K562 (cell line): ENCODE measurements around the gene RAE1. TPM values are rescaled to one million over a fixed set of nuclear protein-coding genes. Genes with fewer than 3 reads are reported as not detected.

ENCODE experiments used
- DMBX1 ChIP-seq: fragments of 250-450 bp; sonication (Bioruptor Pico); IDR thresholded peaks from 2 replicates; pipeline ENCODE4 v1.8.0; 2022; ENCODE audit warnings: inconsistent platforms, mild to moderate bottlenecking, moderate library complexity, borderline replicate concordance
- ESRRA ChIP-seq: fragments of 450-650 bp; IDR thresholded peaks from 2 replicates; pipeline ENCODE4 v1.6.1; 2014; ENCODE audit warnings: low read depth, mild to moderate bottlenecking, moderate library complexity, borderline replicate concordance
- GATAD2B ChIP-seq: fragments of 450-650 bp; IDR thresholded peaks from 2 replicates; pipeline ENCODE4 v1.6.1; 2017; ENCODE audit warnings: mild to moderate bottlenecking, borderline replicate concordance
- HDAC2 ChIP-seq: fragments of 450-650 bp; IDR thresholded peaks from 2 replicates; pipeline ENCODE4 v1.6.1; 2016; ENCODE audit warnings: mild to moderate bottlenecking
- RFX1 ChIP-seq: fragments of 450-650 bp; IDR thresholded peaks from 2 replicates; pipeline ENCODE4 v1.6.1; 2016; ENCODE audit warnings: mild to moderate bottlenecking, moderate library complexity
- ZBTB17 ChIP-seq: fragments of 450-650 bp; formaldehyde crosslinking; IDR thresholded peaks from 2 replicates; pipeline ENCODE4 v1.4.0; 2020; ENCODE audit warnings: mild to moderate bottlenecking
- ZNF3 ChIP-seq: fragments of 250-450 bp; sonication (Bioruptor Pico); IDR thresholded peaks from 2 replicates; pipeline ENCODE4 v1.5.0; 2021; ENCODE audit warnings: mild to moderate bottlenecking, moderate library complexity
- polyA plus RNA-seq, 8 experiments: library from polyadenylated mRNA; depleted of rRNA in 4 of 8; stranded (reverse) in 5 of 8; unstranded in 3 of 8; fragments of >200 nt; fragmentation: Nextera tagmentation in 2 of 8; fragmentation: Illumina TruSeq in 1 of 8; extraction: Ambion mirVana in 2 of 8; extraction: Trizol in 1 of 8; gene quantifications; 2 replicates each; pipeline versions ENCODE4 v1.2.1 to v1.2.3, GENCODE V29; 2011 to 2014; ENCODE audit warnings: inconsistent platforms in 1 of 8, missing spikeins in 1 of 8
- total RNA-seq, 7 experiments: library from RNA; depleted of rRNA in 6 of 7; stranded (reverse); fragments of >200 nt in 6 of 7; fragmentation: Illumina TruSeq in 2 of 7; extraction: Trizol in 2 of 7; gene quantifications; 2 replicates each; pipeline versions ENCODE4 v1.2.1 to v1.2.3, GENCODE V29; 2011 to 2021; ENCODE audit warnings: low replicate concordance in 1 of 7
- TF ChIP-seq, protein P1 (sequence below): IDR thresholded peaks from 2 replicates; pipeline ENCODE4 v1.6.1; 2012; ENCODE audit warnings: low read depth, low read length, improper control_type of control experiment, borderline replicate concordance
- TF ChIP-seq, protein P2 (sequence below), 2 experiments: fragments of 450-650 bp in 1 of 2; sonication (generic) in 1 of 2; formaldehyde crosslinking in 1 of 2; IDR thresholded peaks; 2 replicates each; pipeline versions ENCODE4 v1.7.1 to v1.9.0; 2016 to 2022; ENCODE audit warnings: inconsistent platforms in 1 of 2, mild to moderate bottlenecking in 1 of 2, missing genetic modification reagents in 1 of 2
- TF ChIP-seq, protein P3 (sequence below), 2 experiments: fragments of 450-650 bp in 1 of 2; IDR thresholded peaks; 2 replicates each; pipeline ENCODE4 v1.6.1; 2011 to 2017; ENCODE audit warnings: low read depth in 2 of 2, antibody characterized with exemption in 1 of 2, borderline replicate concordance in 1 of 2, low read length in 1 of 2, mild to moderate bottlenecking in 1 of 2, mixed read lengths in 1 of 2; ENCODE audit not compliant: control insufficient read depth in 1 of 2

The RAE1 gene
- total and polyA plus RNA-seq, 9 of the 15 experiments (the other 6 are each of a cell fraction or from before 2014, with no cell fraction given): 33.7 to 248 (median 77.7) TPM

DNA sequence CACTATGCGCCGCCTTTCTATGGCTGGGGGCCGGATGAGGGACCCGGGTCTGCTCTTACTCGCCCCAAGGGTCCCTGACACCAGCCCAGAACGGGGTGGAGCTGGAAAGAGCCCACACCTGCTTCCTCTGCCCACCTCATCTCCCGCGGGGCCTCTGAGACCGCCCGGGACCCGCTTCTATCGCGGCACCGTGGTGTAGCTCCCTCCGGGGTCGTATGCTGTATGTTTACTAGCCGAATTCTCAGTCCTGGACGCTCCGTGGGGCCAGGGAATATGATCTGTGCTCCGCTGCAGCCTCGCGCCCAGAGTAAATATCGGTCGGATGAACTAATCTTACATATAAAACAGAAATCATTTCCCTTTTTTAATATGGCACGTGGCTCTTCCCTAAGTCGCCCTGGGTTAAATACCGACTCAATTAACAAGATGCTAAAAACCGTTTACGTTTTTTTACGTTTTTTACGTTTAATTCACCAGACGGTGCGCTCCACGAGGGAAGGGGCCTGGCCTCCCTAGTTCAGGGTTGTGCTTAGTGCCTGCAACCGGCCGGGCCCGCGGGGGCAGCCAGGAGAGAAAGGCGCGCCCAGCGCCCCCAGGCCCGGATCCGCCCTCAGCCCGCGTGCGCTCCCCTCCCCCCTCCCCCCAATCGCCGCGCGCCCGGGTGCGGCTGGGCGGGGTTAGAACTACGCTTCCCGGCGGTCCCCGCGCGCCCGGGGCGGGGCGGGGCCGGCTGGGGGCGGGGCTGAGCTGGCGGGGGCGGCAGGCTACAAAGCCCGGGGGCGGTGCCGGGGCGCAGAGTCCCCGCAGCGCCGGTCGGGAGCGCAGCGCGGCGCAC lies 39.8 kb downstream of the RAE1 start, which contains the start of gene RBM38 (continued):
- TF ChIP-seq DMBX1 (CRISPR knock-in tag) (0 out of 2 replicates have a peak, but pooled peaks have one; percentile 50), ESRRA (peak; percentile 48; the same call in 1 of the 2 replicates), ZBTB17 (no peak), ZNF3 (CRISPR knock-in tag) (no peak), RFX1 (no peak), GATAD2B (no peak; the same call in 1 of the 2 replicates), HDAC2 (peak; percentile 32; the same call in 1 of the 2 replicates)
- TF ChIP-seq, protein P1, sequence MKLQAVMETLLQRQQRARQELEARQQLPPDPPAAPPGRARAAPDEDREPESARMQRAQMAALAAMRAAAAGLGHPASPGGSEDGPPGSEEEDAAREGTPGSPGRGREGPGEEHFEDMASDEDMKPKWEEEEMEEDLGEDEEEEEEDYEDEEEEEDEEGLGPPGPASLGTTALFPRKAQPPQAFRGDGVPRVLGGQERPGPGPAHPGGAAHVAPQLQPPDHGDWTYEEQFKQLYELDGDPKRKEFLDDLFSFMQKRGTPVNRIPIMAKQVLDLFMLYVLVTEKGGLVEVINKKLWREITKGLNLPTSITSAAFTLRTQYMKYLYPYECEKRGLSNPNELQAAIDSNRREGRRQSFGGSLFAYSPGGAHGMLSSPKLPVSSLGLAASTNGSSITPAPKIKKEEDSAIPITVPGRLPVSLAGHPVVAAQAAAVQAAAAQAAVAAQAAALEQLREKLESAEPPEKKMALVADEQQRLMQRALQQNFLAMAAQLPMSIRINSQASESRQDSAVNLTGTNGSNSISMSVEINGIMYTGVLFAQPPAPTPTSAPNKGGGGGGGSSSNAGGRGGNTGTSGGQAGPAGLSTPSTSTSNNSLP: no peak
- TF ChIP-seq, protein P2, sequence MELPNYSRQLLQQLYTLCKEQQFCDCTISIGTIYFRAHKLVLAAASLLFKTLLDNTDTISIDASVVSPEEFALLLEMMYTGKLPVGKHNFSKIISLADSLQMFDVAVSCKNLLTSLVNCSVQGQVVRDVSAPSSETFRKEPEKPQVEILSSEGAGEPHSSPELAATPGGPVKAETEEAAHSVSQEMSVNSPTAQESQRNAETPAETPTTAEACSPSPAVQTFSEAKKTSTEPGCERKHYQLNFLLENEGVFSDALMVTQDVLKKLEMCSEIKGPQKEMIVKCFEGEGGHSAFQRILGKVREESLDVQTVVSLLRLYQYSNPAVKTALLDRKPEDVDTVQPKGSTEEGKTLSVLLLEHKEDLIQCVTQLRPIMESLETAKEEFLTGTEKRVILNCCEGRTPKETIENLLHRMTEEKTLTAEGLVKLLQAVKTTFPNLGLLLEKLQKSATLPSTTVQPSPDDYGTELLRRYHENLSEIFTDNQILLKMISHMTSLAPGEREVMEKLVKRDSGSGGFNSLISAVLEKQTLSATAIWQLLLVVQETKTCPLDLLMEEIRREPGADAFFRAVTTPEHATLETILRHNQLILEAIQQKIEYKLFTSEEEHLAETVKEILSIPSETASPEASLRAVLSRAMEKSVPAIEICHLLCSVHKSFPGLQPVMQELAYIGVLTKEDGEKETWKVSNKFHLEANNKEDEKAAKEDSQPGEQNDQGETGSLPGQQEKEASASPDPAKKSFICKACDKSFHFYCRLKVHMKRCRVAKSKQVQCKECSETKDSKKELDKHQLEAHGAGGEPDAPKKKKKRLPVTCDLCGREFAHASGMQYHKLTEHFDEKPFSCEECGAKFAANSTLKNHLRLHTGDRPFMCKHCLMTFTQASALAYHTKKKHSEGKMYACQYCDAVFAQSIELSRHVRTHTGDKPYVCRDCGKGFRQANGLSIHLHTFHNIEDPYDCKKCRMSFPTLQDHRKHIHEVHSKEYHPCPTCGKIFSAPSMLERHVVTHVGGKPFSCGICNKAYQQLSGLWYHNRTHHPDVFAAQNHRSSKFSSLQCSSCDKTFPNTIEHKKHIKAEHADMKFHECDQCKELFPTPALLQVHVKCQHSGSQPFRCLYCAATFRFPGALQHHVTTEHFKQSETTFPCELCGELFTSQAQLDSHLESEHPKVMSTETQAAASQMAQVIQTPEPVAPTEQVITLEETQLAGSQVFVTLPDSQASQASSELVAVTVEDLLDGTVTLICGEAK (IDR thresholded peaks at IDR 0.05): 0 out of 2 replicates have a peak, but pooled peaks have one; percentile 42
- TF ChIP-seq, protein P2 (CRISPR knock-in tag; IDR thresholded peaks at IDR 0.05): no peak
- TF ChIP-seq, protein P3, sequence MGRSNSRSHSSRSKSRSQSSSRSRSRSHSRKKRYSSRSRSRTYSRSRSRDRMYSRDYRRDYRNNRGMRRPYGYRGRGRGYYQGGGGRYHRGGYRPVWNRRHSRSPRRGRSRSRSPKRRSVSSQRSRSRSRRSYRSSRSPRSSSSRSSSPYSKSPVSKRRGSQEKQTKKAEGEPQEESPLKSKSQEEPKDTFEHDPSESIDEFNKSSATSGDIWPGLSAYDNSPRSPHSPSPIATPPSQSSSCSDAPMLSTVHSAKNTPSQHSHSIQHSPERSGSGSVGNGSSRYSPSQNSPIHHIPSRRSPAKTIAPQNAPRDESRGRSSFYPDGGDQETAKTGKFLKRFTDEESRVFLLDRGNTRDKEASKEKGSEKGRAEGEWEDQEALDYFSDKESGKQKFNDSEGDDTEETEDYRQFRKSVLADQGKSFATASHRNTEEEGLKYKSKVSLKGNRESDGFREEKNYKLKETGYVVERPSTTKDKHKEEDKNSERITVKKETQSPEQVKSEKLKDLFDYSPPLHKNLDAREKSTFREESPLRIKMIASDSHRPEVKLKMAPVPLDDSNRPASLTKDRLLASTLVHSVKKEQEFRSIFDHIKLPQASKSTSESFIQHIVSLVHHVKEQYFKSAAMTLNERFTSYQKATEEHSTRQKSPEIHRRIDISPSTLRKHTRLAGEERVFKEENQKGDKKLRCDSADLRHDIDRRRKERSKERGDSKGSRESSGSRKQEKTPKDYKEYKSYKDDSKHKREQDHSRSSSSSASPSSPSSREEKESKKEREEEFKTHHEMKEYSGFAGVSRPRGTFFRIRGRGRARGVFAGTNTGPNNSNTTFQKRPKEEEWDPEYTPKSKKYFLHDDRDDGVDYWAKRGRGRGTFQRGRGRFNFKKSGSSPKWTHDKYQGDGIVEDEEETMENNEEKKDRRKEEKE (IDR thresholded peaks at IDR 0.05; ENCODE audit: borderline replicate concordance in 1 of 2, control insufficient read depth in 1 of 2, low read depth in 2 of 2, low read length in 1 of 2): no peak
